ENCODE data around the gene ABCG1.

The ABCG1 gene

GRCh38 chr21:42222821-42223390 is 4.0 kb downstream of the ABCG1 start:
- no peak for FAIRE-seq
- DNase-seq (ENCODE audit: insufficient read length, low spot score) = no peak
- no peak for TF ChIP-seq CTCF (IDR thresholded peaks at IDR 0.05; ENCODE audit: insufficient read depth, missing control alignments)

GRCh38 chr21:42223826-42224575 is 5.1 kb downstream of the ABCG1 start:
- FAIRE-seq = no peak
- DNase-seq (ENCODE audit: insufficient read length, low spot score) = no peak
- no peak for TF ChIP-seq CTCF (IDR thresholded peaks at IDR 0.05; ENCODE audit: insufficient read depth, missing control alignments)

GRCh38 chr21:42225042-42225441 is 6.1 kb downstream of the ABCG1 start:
- DNase-seq (ENCODE audit: insufficient read length, low spot score) (no peak), FAIRE-seq (no peak)
- TF ChIP-seq CTCF (IDR thresholded peaks at IDR 0.05; ENCODE audit: insufficient read depth, missing control alignments) = no peak

GRCh38 chr21:42225571-42226155 is 6.7 kb downstream of the ABCG1 start:
- DNase-seq (ENCODE audit: insufficient read length, low spot score) (no peak), FAIRE-seq (no peak)
- no peak for TF ChIP-seq CTCF (IDR thresholded peaks at IDR 0.05; ENCODE audit: insufficient read depth, missing control alignments)

GRCh38 chr21:42226626-42227025 is 7.7 kb downstream of the ABCG1 start:
- DNase-seq (ENCODE audit: insufficient read length, low spot score) = no peak
- FAIRE-seq = no peak
- TF ChIP-seq CTCF (IDR thresholded peaks at IDR 0.05; ENCODE audit: insufficient read depth, missing control alignments) = no peak

GRCh38 chr21:42227909-42228708 is 9.2 kb downstream of the ABCG1 start:
- FAIRE-seq (no peak), DNase-seq (ENCODE audit: insufficient read length, low spot score) (no peak)
- TF ChIP-seq CTCF (IDR thresholded peaks at IDR 0.05; ENCODE audit: insufficient read depth, missing control alignments) = no peak
